ENCODE results near the gene FKBP1A.

FKBP1A gene

GRCh38 chr20:1392693-1393506 lies at the start of gene FKBP1A:
Gene FKBP1A, minus strand, starts transcription at chr20:1393054. Its CDS starts 56 bp downstream, at chr20:1392998.
- ATAC-seq: peak; percentile 91
- TF ChIP-seq ZC3H10 (CRISPR knock-in tag; IDR thresholded peaks at IDR 0.05): no peak
- TF ChIP-seq PPARA (CRISPR knock-in tag; IDR thresholded peaks at IDR 0.05; ENCODE audit: borderline replicate concordance): no peak
- no peak for TF ChIP-seq SNAI2 (CRISPR knock-in tag; IDR thresholded peaks at IDR 0.05)
- TF ChIP-seq OSR1 (CRISPR knock-in tag; IDR thresholded peaks at IDR 0.05): no peak
- TF ChIP-seq TSHZ2 (CRISPR knock-in tag; IDR thresholded peaks at IDR 0.05): no peak
- TF ChIP-seq CSRNP3 (CRISPR knock-in tag; IDR thresholded peaks at IDR 0.05): no peak
- no peak for TF ChIP-seq ZNF8 (CRISPR knock-in tag; IDR thresholded peaks at IDR 0.05)

GRCh38 chr20:1442304-1442703 lies 49.5 kb upstream of the FKBP1A start:
- TF ChIP-seq, protein P1, sequence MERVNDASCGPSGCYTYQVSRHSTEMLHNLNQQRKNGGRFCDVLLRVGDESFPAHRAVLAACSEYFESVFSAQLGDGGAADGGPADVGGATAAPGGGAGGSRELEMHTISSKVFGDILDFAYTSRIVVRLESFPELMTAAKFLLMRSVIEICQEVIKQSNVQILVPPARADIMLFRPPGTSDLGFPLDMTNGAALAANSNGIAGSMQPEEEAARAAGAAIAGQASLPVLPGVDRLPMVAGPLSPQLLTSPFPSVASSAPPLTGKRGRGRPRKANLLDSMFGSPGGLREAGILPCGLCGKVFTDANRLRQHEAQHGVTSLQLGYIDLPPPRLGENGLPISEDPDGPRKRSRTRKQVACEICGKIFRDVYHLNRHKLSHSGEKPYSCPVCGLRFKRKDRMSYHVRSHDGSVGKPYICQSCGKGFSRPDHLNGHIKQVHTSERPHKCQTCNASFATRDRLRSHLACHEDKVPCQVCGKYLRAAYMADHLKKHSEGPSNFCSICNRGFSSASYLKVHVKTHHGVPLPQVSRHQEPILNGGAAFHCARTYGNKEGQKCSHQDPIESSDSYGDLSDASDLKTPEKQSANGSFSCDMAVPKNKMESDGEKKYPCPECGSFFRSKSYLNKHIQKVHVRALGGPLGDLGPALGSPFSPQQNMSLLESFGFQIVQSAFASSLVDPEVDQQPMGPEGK (CRISPR knock-in tag; IDR thresholded peaks at IDR 0.05; ENCODE audit: borderline replicate concordance): no peak
- TF ChIP-seq TSHZ2 (CRISPR knock-in tag; IDR thresholded peaks at IDR 0.05): no peak
- TF ChIP-seq SNAI2 (CRISPR knock-in tag; IDR thresholded peaks at IDR 0.05): no peak
- no peak for TF ChIP-seq ZFP30 (CRISPR knock-in tag; IDR thresholded peaks at IDR 0.05)
- no peak for TF ChIP-seq ESRRG (CRISPR knock-in tag; IDR thresholded peaks at IDR 0.05)
- TF ChIP-seq CSDC2 (CRISPR knock-in tag; IDR thresholded peaks at IDR 0.05): no peak
- no peak for TF ChIP-seq PPARA (CRISPR knock-in tag; IDR thresholded peaks at IDR 0.05; ENCODE audit: borderline replicate concordance)
- no peak for TF ChIP-seq ZNF70 (CRISPR knock-in tag; IDR thresholded peaks at IDR 0.05)
- no peak for TF ChIP-seq GLIS3 (CRISPR knock-in tag; IDR thresholded peaks at IDR 0.05)
- TF ChIP-seq, protein P2, sequence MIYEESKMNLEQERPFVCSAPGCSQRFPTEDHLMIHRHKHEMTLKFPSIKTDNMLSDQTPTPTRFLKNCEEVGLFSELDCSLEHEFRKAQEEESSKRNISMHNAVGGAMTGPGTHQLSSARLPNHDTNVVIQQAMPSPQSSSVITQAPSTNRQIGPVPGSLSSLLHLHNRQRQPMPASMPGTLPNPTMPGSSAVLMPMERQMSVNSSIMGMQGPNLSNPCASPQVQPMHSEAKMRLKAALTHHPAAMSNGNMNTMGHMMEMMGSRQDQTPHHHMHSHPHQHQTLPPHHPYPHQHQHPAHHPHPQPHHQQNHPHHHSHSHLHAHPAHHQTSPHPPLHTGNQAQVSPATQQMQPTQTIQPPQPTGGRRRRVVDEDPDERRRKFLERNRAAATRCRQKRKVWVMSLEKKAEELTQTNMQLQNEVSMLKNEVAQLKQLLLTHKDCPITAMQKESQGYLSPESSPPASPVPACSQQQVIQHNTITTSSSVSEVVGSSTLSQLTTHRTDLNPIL (CRISPR knock-in tag; IDR thresholded peaks at IDR 0.05; ENCODE audit: low read depth): no peak
- TF ChIP-seq ARNTL (CRISPR knock-in tag; IDR thresholded peaks at IDR 0.05; ENCODE audit: borderline replicate concordance, low read depth): no peak
- TF ChIP-seq TCF4 (CRISPR knock-in tag; IDR thresholded peaks at IDR 0.05; ENCODE audit: borderline replicate concordance): no peak
- no peak for TF ChIP-seq ZFP3 (CRISPR knock-in tag; IDR thresholded peaks at IDR 0.05)
- TF ChIP-seq TOX (CRISPR knock-in tag; IDR thresholded peaks at IDR 0.05; ENCODE audit: borderline replicate concordance): no peak
- TF ChIP-seq RARB (CRISPR knock-in tag; IDR thresholded peaks at IDR 0.05): no peak
- TF ChIP-seq ZNF8 (CRISPR knock-in tag; IDR thresholded peaks at IDR 0.05): no peak
- no peak for TF ChIP-seq BACH2 (CRISPR knock-in tag; IDR thresholded peaks at IDR 0.05; ENCODE audit: borderline replicate concordance)

More at GRCh38 chr20:1442304-1442703, 49.5 kb upstream of the FKBP1A start:
- no peak for ATAC-seq
